T-cell (primary cell): Measurements from ENCODE around the gene MSMP. TPM values are rescaled to one million over a fixed set of nuclear protein-coding genes. Genes with fewer than 3 reads are reported as not detected.

Source experiments
- ATAC-seq, 4 experiments: fragments of 200-7000 bp in 3 of 4; fragments of 150-1000 bp in 1 of 4; cut with Tn5 transposase; replicated peaks in 1 of 4; 1 replicate in 3 of 4; 2 replicates in 1 of 4; pipeline ENCODE4 v1.10.0; 2021; ENCODE audit warnings: moderate library complexity in 3 of 4, mild to moderate bottlenecking in 2 of 4, moderate number of reproducible peaks in 1 of 4
- CTCF ChIA-PET, 2 donors: fragments of 300-600 bp; sonication (Branson Sonifier 250); formaldehyde crosslinking; loops; one replicate each; lab custom pipeline; 2022; ENCODE audit warnings: antibody characterized with exemption in 2 of 2; lab: Charles Lee
- POLR2A ChIA-PET, 2 donors: fragments of 300-600 bp; sonication (Branson Sonifier 250); formaldehyde crosslinking; loops; one replicate each; lab custom pipeline; 2022; ENCODE audit warnings: antibody characterized with exemption in 2 of 2; lab: Charles Lee
- DNase-seq, 35 experiments: peaks; one replicate each; pipeline versions ENCODE4 v3.0.0 to v3.0.0-alpha.2; 2013 to 2023
- H3K27ac ChIP-seq: one replicate; pipeline ENCODE4 v1.5.1; 2013; ENCODE audit warnings: low read length
- H3K27me3 ChIP-seq, 2 experiments: replicated peaks in 1 of 2; 1 replicate in 1 of 2; 2 replicates in 1 of 2; pipeline versions ENCODE4 v1.6.1 to v1.7.0; 2013; ENCODE audit warnings: low read length in 1 of 2, mixed read lengths in 1 of 2; ENCODE audit not compliant: control insufficient read depth in 2 of 2, insufficient read depth in 2 of 2; ENCODE audit errors: extremely low read depth in 1 of 2
- H3K36me3 ChIP-seq, 2 donors: 1 replicate in 1 of 2; 2 replicates in 1 of 2; pipeline versions ENCODE4 v1.6.1 to v1.7.0; 2013; ENCODE audit warnings: low read length in 1 of 2; ENCODE audit not compliant: control insufficient read depth in 2 of 2, insufficient read depth in 1 of 2; ENCODE audit errors: extremely low read depth in 1 of 2
- H3K4me1 ChIP-seq, 2 experiments: 1 replicate in 1 of 2; 2 replicates in 1 of 2; pipeline versions ENCODE4 v1.6.1 to v1.7.0; 2013; ENCODE audit warnings: low read length in 2 of 2, mixed read lengths in 1 of 2; ENCODE audit not compliant: insufficient read depth in 2 of 2, control insufficient read depth in 1 of 2; ENCODE audit errors: extremely low read depth in 1 of 2
- H3K4me3 ChIP-seq, 2 donors: 1 replicate in 1 of 2; 2 replicates in 1 of 2; pipeline versions ENCODE4 v1.5.1 to v1.7.0; 2013; ENCODE audit warnings: mild to moderate bottlenecking in 2 of 2, low read length in 1 of 2, moderate library complexity in 1 of 2; ENCODE audit not compliant: control insufficient read depth in 1 of 2; ENCODE audit errors: extremely low read depth in 1 of 2
- H3K9me3 ChIP-seq: 2 replicates; pipeline ENCODE4 v1.7.0; 2013
- H3K27ac Mint-ChIP-seq, 2 donors: one replicate each; pipeline ENCODE4 v1.8.0; 2020 to 2021; ENCODE audit warnings: mild to moderate bottlenecking in 2 of 2, mixed read lengths in 2 of 2
- H3K27me3 Mint-ChIP-seq, 2 donors: one replicate each; pipeline ENCODE4 v1.8.0; 2021 to 2022; ENCODE audit warnings: mixed read lengths in 2 of 2
- H3K36me3 Mint-ChIP-seq: one replicate; pipeline ENCODE4 v1.8.0; 2021; ENCODE audit warnings: mixed read lengths
- H3K4me1 Mint-ChIP-seq, 3 donors: one replicate each; pipeline ENCODE4 v1.8.0; 2020 to 2022; ENCODE audit warnings: mixed read lengths in 3 of 3, mild to moderate bottlenecking in 1 of 3
- H3K4me3 Mint-ChIP-seq, 3 donors: one replicate each; pipeline ENCODE4 v1.8.0; 2020 to 2022; ENCODE audit warnings: mild to moderate bottlenecking in 3 of 3, mixed read lengths in 3 of 3, moderate library complexity in 3 of 3
- H3K9me3 Mint-ChIP-seq, 3 donors: one replicate each; pipeline ENCODE4 v1.8.0; 2020 to 2022; ENCODE audit warnings: mixed read lengths in 3 of 3
- WGBS: methylation state at CpG from one replicate; pipeline ENCODE4 v1.1.5; 2013; ENCODE audit warnings: missing lambda C conversion rate; ENCODE audit not compliant: insufficient coverage; 5-methylcytosine and 5-hydroxymethylcytosine counted together
- total RNA-seq, 35 experiments: library from RNA in 6 of 35; stranded (reverse) in 6 of 35; fragments of 120-200 nt in 1 of 35; gene quantifications; one replicate each; pipeline versions ENCODE4 v1.2.1 to v1.2.4 and lab custom pipeline; 2013 to 2026

The MSMP gene
- total RNA-seq, 5 donors from 2014 or later (not counting 1 experiment from before 2014, with no cell fraction given), result 1.6 to 5.1 (median 1.6) TPM; not detected in 2

- H3K4me3 Mint-ChIP-seq, result peak overlapping the region in 1 of 3 donors; percentile 49
- H3K36me3 ChIP-seq, result peaks cover 2 to 33% of the 10 kb centered on the region in 2 donors
These were observed 8.5 kb downstream of the MSMP start for GRCh38 chr9:35745569-35745968.

GRCh38 chr9:35743880-35744518 is 10.1 kb downstream of the MSMP start:
- no peaks in the 10 kb centered on the region for H3K27me3 ChIP-seq
- DNase-seq (no peak), ATAC-seq (no peak)
- peaks cover 52 to 55% (median 54%) of the 10 kb centered on the region in 3 donors for H3K4me1 Mint-ChIP-seq
- no peak overlapping the region for H3K4me3 ChIP-seq
- H3K27ac Mint-ChIP-seq, result no peak overlapping the region
- no peak overlapping the region for H3K27ac ChIP-seq
- H3K4me1 ChIP-seq, result peaks cover 16 to 38% of the 10 kb centered on the region in 2 experiments
- H3K36me3 ChIP-seq, result peaks cover 7 to 47% of the 10 kb centered on the region in 2 donors
- no peaks in the 10 kb centered on the region for H3K9me3 Mint-ChIP-seq
- no peaks in the 10 kb centered on the region for H3K27me3 Mint-ChIP-seq
- CTCF ChIA-PET, result interaction anchor here (0.6 to 1.6 kb wide), 4 partner anchors 13 to 80 kb away, joined by 3 to 4 read pairs (median 3); no protein-coding TSS in a partner anchor
- H3K36me3 Mint-ChIP-seq, result peaks cover 46% of the 10 kb centered on the region
- POLR2A ChIA-PET, result no interaction called here
- WGBS, result no CpG with 5 or more reads among the region's 8 CpGs
- no peaks in the 10 kb centered on the region for H3K9me3 ChIP-seq
- no peak overlapping the region for H3K4me3 Mint-ChIP-seq

More at GRCh38 chr9:35745569-35745968, 8.5 kb downstream of the MSMP start:
- Mint-ChIP-seq H3K9me3 (no peaks in the 10 kb centered on the region), H3K4me1 (peaks cover 62 to 65% (median 63%) of the 10 kb centered on the region in 3 donors), H3K36me3 (peaks cover 32% of the 10 kb centered on the region), H3K27me3 (no peaks in the 10 kb centered on the region), H3K27ac (peak overlapping the region; percentile 45 to 47)
- Histone ChIP-seq H3K4me3 (no peak overlapping the region), H3K27me3 (no peaks in the 10 kb centered on the region), H3K27ac (no peak overlapping the region), H3K9me3 (no peaks in the 10 kb centered on the region), H3K4me1 (peaks cover 19 to 50% of the 10 kb centered on the region in 2 experiments)
- 63% methylated on average over 1 of the region's 1 CpG for WGBS
- no peak for DNase-seq
- ChIA-PET CTCF (interaction anchor here in 1 of 2 donors (0.7 to 1.7 kb wide), 4 partner anchors 15 to 100 kb away, joined by 4 to 5 read pairs (median 4); no protein-coding TSS in a partner anchor), POLR2A (interaction anchor here in 1 of 2 donors (0.6 kb wide), 1 partner anchor 207 kb away, joined by 5 read pairs; no protein-coding TSS in a partner anchor)
- no peak for ATAC-seq

- peaks cover 16 to 36% of the 10 kb centered on the region in 2 experiments for H3K4me1 ChIP-seq
- Mint-ChIP-seq H3K36me3 (peaks cover 51% of the 10 kb centered on the region), H3K9me3 (no peaks in the 10 kb centered on the region), H3K4me3 (no peak overlapping the region), H3K27ac (peak overlapping the region in 1 of 2 donors; percentile 41), H3K27me3 (no peaks in the 10 kb centered on the region), H3K4me1 (peaks cover 52 to 54% (median 54%) of the 10 kb centered on the region in 3 donors)
- H3K4me3 ChIP-seq, result no peak overlapping the region
- DNase-seq (no peak), ATAC-seq (no peak)
- H3K27ac ChIP-seq, result no peak overlapping the region
- no peaks in the 10 kb centered on the region for H3K27me3 ChIP-seq
- H3K36me3 ChIP-seq, result peaks cover 7 to 52% of the 10 kb centered on the region in 2 donors
- CTCF ChIA-PET, result interaction anchor here (0.6 to 1.1 kb wide), 4 partner anchors 13 to 81 kb away, joined by 3 read pairs; partner anchors contain the start of gene ARHGEF39 (in 1 of the 2)
- POLR2A ChIA-PET, result no interaction called here
- WGBS, result 100% methylated on average over 1 of the region's 2 CpGs
- H3K9me3 ChIP-seq, result no peaks in the 10 kb centered on the region
These were observed 10.6 kb downstream of the MSMP start for GRCh38 chr9:35743452-35743851.

GRCh38 chr9:35741740-35742139 is 12.3 kb downstream of the MSMP start:
- 41% methylated on average over 7 of the region's 7 CpGs for WGBS
- H3K9me3 ChIP-seq, result no peaks in the 10 kb centered on the region
- CTCF ChIA-PET, result interaction anchor here (0.6 to 0.7 kb wide), 2 partner anchors 51 to 690 kb away, joined by 3 to 5 read pairs; no protein-coding TSS in a partner anchor
- H3K36me3 ChIP-seq, result peaks cover 15 to 69% of the 10 kb centered on the region in 2 donors
- peak in 1 of 35 experiments; percentile 27 for DNase-seq
- no peaks in the 10 kb centered on the region for H3K9me3 Mint-ChIP-seq
- H3K4me1 Mint-ChIP-seq, result peaks cover 36 to 38% (median 37%) of the 10 kb centered on the region in 3 donors
- ATAC-seq, result peak in 2 of 4 experiments; percentile 30 to 32
- peaks cover 3 to 19% of the 10 kb centered on the region in 2 experiments for H3K4me1 ChIP-seq
- no peak overlapping the region for H3K27ac ChIP-seq
- H3K27me3 ChIP-seq, result no peaks in the 10 kb centered on the region
- H3K27ac Mint-ChIP-seq, result peak overlapping the region; percentile 36 to 64
- H3K36me3 Mint-ChIP-seq, result peaks cover 61% of the 10 kb centered on the region
- no peaks in the 10 kb centered on the region for H3K27me3 Mint-ChIP-seq
- POLR2A ChIA-PET, result interaction anchor here in 1 of 2 donors (0.6 to 0.7 kb wide), 2 partner anchors 74 to 85 kb away, joined by 3 to 5 read pairs; no protein-coding TSS in a partner anchor
- H3K4me3 Mint-ChIP-seq, result no peak overlapping the region
- H3K4me3 ChIP-seq, result no peak overlapping the region

- H3K27me3 ChIP-seq, result no peaks in the 10 kb centered on the region
- H3K36me3 Mint-ChIP-seq, result peaks cover 62% of the 10 kb centered on the region
- no peak overlapping the region for H3K4me3 Mint-ChIP-seq
- CTCF ChIA-PET, result interaction anchor here in 1 of 2 donors (0.5 kb wide), 1 partner anchor 17 kb away, joined by 3 read pairs; no protein-coding TSS in a partner anchor
- no peak overlapping the region for H3K27ac ChIP-seq
- WGBS, result 95% methylated on average over 4 of the region's 6 CpGs
- H3K9me3 Mint-ChIP-seq, result no peaks in the 10 kb centered on the region
- H3K27ac Mint-ChIP-seq, result no peak overlapping the region
- ATAC-seq (no peak), DNase-seq (no peak)
- peaks cover 19 to 84% of the 10 kb centered on the region in 2 donors for H3K36me3 ChIP-seq
- POLR2A ChIA-PET, result no interaction called here
- no peaks in the 10 kb centered on the region for H3K27me3 Mint-ChIP-seq
- peaks cover 3 to 19% of the 10 kb centered on the region in 2 experiments for H3K4me1 ChIP-seq
- H3K9me3 ChIP-seq, result no peaks in the 10 kb centered on the region
- no peak overlapping the region for H3K4me3 ChIP-seq
- H3K4me1 Mint-ChIP-seq, result peaks cover 28 to 34% (median 34%) of the 10 kb centered on the region in 3 donors
These were observed 13.8 kb downstream of the MSMP start for GRCh38 chr9:35740243-35740642.

- no peak for DNase-seq
- H3K27me3 ChIP-seq, result no peaks in the 10 kb centered on the region
- 100% methylated on average over 3 of the region's 7 CpGs for WGBS
- H3K36me3 ChIP-seq, result peaks cover 19 to 80% of the 10 kb centered on the region in 2 donors
- Mint-ChIP-seq H3K9me3 (no peaks in the 10 kb centered on the region), H3K27me3 (no peaks in the 10 kb centered on the region), H3K4me3 (no peak overlapping the region), H3K4me1 (peaks cover 26 to 35% (median 31%) of the 10 kb centered on the region in 3 donors), H3K27ac (peak overlapping the region in 1 of 2 donors; percentile 39), H3K36me3 (peaks cover 62% of the 10 kb centered on the region)
- no peak overlapping the region for H3K27ac ChIP-seq
- no peak for ATAC-seq
- no peaks in the 10 kb centered on the region for H3K9me3 ChIP-seq
- H3K4me1 ChIP-seq, result peaks cover 3 to 21% of the 10 kb centered on the region in 2 experiments
- POLR2A ChIA-PET, result no interaction called here
- no peak overlapping the region for H3K4me3 ChIP-seq
- CTCF ChIA-PET, result interaction anchor here in 1 of 2 donors (0.7 to 3.4 kb wide), 2 partner anchors 9 to 11 kb away, joined by 4 to 13 read pairs; partner anchors contain the start of genes GBA2 and RGP1
These were observed 15.2 kb downstream of the MSMP start for GRCh38 chr9:35738924-35739323.
